ENCODE data around the gene TRAPPC1.
"Not testable (repeated sequence)": the region's sequence is repeated elsewhere in the genome, so short reads cannot be mapped to it uniquely, and the experiment has no call there.

Gene TRAPPC1, protein sequence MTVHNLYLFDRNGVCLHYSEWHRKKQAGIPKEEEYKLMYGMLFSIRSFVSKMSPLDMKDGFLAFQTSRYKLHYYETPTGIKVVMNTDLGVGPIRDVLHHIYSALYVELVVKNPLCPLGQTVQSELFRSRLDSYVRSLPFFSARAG

DNA sequence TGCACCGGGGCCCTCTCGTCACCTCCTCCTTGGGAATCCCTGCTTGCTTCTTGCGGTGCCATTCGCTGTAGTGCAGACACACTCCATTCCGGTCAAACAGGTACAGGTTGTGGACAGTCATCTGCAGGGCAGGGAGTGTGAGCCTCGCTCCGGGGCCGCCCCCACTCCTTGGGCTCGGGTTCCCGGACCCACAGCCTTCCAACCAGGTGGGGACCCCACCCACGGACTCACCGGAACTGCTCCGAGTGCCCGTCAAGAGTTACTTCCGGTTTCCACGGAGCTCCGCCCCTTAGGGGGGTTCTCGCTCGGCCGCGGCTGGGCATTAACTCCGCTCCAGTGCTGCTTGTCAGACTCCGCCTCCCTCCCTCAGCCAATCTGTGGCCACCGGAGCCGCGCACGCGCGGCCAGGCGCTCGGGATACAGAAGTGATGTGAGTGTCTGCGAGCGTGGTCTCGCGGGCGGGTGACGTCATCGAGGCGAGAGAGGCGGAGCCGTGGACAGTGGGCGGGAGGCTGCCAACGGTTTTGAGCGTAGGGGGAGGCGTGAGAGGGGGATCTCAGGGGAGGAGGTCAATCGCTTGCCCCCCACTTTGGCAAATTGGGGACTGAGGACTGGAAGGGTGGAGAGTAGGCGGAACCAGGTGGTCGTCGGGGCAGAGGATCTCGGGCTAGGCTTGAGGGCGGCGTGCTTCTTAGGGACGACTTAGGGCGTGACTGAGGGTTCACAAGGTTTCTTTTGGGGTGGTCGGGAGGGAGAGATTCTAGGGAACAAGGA, at the start of gene TRAPPC1, which contains the start of gene CNTROB:
Gene TRAPPC1, minus strand, starts transcription at position 238 of the 774 bp plus-strand sequence. Its CDS starts 117 bp downstream, at position 121.
Gene CNTROB, plus strand, starts transcription at position 498 of the 774 bp plus-strand sequence. CDS start 874 bp downstream, outside the sequence.
- peak; percentile 100 for DNase-seq

DNA sequence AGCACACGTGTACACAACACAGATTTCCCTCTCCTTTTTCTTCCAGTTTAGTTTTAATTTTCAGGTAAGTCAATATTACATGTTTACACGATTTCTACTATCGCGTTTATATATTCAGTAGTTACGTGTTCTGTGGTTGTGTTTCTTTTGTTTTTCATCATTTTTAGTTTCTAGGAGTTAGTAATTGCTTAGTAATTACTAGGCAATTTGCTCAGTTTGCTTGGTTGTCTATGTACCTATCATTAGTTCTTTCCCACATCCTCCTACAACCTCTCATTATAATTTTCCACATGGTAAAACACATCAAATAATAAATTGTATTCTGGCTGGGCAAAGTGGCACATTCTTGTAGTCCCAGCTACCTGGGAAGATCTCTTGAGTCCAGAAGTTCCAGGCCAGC, 46.1 kb upstream of the TRAPPC1 start:
- no peak for DNase-seq

DNA sequence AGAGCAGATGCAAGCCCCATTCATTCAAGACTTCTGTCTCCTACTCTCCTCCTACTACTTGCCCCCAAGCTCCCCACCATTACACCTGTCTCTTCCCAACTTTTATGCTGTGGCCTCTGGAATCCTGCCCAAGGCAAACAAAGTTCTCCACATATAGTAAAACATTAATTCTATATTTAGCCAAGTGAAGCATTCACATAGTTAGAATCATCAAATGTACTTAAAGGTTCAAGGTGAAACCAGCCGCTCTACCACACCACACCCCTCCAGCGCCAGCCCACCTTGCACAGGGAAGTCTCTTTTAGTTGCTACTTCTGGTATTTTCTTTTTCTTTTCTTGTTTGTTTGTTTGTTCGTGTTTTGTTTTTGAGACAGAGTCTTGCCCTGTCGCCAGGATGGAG, 45.3 kb upstream of the TRAPPC1 start:
- DNase-seq = no peak

DNA sequence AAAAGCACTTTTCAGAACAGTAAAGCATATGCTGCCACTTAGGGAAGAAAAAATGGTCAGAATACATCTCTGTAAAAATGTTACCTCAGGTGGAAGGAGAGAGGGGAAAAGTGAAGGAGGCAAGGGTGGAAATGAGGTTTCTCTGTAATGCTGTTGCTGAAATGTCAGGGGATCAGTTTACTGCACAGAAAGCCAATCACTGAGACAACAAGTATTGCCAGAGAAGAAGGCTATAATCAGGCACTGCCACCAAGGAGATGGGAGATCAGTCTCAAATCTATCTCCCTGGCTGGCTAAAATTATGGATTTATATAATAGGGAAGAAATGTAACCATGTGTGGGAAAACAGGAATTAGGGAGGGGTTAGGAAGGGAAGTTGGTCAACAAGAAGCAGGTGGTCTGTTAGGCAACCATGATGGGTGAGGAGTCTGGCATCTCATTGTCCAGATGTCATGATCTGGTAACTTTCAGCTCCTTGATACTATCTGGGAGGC, 42.9 kb upstream of the TRAPPC1 start:
- no peak for DNase-seq

DNA sequence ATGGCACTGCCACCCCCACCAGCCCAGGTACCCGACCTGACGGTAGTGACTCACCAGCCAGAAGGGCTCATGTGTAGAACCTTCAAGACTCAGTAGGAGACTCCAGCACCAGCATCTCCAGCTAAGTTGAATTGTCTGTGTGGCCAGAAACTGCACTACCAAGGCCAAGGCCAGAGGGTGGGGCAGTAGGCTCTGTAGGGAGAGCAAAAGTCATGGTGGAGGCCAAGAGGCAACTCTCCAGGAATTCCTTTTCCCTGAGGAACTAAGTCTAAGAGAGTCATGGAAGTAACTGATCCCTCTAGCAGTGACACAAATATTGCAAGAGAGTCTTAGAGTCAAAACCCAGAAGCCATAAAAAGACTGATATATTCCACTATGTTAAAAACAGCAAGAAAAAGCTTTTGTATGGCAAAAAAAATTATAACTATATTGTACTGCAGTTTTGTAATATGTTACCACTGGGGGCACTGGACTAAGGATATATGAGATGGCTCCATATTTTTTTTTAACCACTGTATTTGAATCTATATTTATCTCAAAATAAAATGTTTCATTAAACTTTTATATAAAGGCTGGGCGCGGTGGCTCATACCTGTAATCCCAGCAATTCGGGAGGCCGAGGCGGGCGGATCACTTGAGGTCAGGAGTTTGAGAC, 40.5 kb upstream of the TRAPPC1 start:
- no peak for DNase-seq

DNA sequence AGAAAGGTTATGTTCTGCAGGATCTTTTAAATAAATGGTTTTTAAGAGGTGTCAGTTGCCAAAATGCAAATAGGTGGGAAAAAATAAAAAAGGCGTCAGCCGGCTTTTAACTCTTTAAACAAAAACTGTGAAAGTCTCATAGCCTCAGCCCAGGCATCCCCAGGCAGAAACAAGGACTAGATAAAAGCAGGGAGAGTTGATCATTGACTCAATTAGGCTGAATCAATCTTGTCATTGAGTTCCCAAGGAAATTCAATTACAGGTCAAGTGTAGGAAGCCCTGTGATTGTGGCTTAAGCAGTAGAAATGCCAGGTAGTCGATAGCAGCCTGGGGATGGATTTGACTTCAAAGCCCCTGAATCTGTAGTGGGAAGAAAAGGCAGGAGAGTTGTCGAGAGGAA, 39.9 kb upstream of the TRAPPC1 start:
- DNase-seq = no peak

DNA sequence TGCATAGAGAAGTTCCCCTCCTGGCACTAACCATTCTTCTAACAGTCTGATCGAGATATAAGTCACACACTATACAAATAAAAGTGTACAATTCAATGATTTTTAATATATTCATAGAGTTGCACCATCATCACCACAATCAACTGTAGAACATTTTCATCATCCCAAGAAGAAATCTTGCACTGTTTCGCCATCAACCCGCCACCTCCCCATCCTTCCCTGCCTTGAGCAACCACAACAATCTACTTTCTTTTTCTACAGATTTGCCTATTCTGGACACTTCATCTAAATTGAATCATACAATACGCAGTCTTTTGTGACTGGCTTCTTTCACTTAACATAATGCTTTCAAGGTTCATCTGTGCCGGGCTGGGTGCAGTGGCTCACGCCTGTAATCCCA, 37.7 kb upstream of the TRAPPC1 start:
- peak; percentile 89 for DNase-seq

DNA sequence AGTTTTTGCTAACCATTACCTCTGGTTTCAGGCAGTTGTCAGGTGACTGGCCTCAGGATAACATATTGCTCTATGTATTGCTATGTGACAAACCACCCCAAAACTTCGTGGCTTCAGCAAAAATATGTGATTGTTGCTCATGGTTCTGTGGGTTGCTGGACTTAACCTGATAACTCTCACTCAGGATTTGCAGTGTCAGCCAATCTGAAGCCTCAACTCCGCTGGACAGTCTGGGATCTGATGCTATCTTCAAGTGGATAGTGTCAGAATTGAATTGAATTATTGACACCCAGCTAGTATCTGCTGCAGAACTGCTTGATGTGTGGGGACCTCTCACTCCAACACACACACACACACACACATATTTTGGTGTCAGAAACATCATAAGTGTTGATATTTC, 36.0 kb upstream of the TRAPPC1 start:
- DNase-seq = no peak

DNA sequence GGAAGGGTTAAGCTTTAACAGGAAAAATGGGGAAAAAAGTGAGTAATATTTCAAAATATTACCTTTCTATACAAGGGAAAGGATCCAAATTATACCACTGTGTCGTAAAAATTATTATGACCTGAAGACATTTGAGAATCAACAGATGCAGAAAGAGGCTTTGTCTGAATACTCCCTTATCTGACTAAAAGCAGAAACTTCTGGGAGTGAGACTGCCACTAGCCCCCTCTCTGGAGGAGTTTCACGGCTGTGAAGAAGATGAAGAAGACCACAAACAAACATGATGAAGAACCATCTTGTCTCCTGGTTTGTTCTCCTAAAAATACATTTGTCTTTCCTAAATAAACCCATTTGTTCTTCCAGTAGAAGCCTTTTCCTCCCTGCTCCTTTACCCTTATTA, 29.7 kb upstream of the TRAPPC1 start:
- no peak for DNase-seq

DNA sequence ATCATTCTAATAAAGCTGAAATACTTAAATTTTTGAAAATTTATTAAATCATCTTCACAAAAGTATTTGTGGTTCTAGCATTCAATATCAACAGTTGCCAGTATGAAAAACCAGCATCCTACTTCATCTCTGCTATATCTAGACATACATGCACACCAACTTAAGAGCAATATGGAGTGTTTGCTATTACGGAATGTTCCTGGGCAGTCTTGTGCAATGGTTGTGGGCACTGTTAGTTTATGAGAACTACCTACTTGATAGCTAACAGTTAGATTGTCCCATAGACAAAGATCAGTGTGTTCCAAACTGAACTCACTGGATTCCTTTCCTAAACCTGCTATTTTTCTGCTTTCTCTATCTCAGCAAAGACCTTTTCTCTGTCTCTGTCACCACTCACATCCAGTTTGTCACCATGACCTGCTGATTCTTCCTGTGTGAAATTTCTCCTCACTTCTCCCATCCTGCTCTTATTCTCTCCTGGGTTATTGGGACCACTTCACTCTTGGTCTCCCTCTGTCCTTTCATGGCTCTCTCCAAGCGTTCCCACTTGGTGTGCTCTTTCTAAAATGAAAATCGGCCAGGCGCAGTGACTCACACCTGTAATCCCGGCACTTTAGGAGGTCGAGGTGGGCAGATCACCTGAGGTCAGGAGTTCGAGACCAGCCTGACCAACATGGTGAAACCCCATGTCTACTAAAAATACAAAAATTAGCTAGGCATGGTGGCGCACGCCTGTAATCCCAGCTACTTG, 27.9 kb upstream of the TRAPPC1 start:
- DNase-seq = peak; percentile 14

DNA sequence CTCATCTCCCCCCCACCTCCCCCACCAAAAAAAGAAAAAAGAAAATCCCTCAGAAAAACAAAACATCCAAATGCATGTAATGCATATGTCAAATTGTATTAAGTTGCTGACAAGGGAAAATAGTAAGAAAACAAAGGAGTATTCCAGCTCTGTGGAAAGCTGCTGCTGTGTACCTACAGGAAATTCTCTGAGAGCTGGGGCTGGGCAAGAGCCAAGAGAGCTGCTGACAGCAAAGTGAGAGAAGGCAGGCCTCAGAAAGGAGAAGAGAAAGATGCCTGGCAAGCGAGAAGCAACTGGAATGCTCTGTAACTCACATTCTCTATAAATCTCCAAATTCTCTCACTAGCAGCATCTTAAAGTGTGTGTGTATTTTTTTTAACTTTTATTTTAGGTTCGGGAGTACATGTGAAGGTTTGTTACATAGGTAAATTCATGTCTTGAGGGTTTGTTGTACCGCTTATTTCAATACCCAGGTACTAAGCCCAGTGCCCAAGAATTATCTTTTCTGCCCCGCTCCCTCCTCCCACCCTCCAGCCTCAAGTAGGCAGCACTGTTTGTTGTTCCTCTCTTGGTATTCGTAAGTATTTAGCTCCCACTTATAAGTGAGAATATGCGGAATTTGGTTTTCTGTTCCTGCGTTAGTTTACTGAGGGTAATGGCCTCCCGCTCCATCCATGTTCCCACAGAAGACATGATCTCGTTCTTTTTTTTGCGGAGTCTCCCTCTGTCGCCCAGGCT, 24.7 kb upstream of the TRAPPC1 start:
- no peak for DNase-seq

DNA sequence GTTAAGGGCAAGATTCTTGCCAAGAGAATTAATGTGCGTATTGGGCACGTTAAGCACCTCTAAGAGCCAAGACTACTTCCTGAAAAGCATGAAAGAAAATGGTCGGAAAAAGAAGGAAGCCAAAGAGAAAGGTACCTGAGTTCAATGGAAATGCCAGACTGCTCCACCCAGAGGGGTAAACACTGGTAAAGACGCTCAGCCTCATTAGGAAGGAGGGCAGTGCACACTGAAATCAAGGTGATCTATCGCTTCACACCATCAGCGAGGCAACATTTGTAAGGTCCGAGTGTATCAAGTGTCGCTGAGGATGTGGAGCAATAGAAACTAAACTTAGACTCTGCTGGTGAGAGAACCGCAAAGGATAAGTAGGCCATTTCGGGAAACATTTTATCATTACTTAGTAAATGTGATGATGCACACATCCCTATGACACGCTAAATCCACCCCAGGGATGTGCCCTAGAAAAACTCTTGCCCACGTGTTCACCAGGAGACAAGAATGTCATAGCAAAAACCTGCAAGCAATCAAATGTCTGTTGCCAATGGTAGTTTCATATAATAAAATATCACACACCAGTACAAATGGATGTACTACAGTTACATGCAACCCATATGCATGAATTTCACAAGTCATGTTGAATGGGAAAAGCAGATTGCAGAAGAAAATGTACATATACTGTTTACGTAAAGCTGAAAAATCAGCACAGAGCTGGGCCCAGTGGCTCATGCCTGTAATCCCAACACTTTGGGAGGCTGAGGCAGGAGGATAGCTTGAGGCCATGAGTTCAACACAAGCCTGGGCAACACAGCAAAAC, 23.9 kb upstream of the TRAPPC1 start:
- DNase-seq = no peak

DNA sequence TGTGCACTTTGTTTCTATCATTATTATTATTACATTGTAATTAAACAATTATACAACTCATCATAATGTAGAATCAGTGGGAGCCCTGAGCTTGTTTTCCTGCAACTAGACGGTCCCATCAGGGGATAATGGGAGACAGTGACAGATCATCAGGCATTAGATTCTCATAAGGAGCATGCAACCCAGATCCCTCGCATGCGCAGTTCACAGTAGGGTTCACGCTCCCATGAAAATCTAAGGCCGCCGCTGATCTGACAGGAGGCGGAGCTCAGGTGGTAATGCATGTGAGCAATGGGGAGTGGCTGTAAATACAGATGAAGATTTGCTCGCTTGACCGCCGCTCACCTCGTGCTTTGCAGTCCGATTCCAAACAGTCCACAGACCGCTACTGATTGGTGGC, 21.5 kb upstream of the TRAPPC1 start:
- DNase-seq = not testable (repeated sequence)

DNA sequence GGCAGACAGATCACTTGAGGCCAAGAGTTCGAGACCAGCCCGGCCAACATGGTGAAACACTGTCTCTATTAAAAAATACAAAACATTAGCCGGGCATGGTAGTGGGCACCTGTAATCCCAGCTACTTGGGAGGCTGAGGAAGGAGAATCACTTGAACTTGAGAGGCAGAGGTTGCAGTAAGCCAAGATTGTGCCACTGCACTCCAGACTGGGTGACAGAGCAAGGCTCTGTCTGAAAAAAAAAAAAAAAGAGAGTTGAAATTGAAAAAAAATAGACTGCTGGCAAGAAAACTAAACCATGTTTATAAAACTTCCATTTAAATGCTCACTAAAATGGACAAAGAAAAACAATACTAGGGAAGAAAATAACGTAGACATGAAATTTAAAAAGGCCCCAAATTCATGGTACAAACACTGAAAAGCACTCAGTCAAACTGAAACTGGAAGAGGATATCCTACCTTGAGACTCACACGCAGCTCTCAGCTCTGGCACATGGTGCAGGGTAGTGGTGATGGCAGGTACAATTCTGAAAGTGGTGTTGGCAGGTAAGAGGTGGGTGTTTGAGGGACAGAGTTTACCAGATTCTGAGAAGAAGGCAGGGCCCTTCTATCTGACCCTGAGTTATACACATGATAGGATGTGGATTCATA, 19.5 kb upstream of the TRAPPC1 start:
- DNase-seq = no peak

DNA sequence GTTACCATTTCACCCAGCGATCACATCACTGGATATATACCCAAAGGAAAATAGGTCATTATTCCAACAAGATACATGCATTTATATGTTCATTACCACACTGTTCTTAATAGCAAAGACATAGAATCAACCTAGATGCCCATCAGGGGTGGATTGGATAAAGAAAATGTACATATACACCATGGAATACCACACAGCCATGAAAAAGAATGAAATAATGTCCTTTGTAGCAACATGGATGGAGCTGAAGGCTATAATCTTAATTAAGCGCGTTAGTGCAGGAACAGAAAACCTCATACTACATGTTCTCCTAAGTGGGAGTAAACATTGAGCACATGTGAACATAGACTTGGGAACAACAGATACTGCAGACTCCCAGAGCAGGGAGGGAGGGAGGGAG, 18.8 kb upstream of the TRAPPC1 start:
- no peak for DNase-seq

DNA sequence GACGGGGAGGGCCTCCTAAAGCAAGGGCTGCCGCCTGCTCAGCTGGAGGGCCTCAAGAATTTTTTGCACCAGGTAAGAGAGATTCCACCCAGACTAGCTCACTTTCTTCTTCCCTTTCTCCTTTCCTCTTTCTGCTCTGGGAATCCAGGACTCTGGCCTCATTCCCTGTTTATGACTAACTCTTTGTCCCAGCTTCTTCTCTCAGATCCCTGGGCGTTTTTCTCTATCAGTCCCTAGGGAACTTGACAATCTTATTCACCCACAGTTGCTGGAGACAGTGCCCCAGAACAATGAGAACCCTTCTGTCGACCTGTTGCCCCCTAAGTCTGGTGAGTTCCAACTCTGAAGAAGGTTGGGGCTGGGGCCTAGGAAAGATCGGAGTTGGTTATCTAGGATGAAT, 15.9 kb upstream of the TRAPPC1 start:
- no peak for DNase-seq

DNA sequence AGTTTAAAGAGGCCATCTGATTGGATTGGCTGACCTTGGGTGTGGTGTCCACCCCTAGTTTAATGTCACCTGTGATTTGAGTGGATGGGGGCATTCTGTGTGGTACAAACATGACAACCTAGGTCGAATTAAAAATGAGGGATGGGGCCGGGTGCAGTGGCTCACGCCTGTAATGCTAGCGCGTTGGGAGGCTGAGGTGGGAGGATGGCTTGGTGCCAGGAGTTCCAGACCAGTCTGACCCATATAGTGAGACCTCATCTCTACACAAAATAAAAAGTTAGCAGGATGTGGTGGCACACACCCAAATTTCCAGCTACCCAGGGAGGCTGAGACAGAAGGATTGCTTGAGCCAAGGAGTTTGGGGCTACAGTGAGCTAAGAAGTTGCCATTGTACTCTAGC, 14.7 kb upstream of the TRAPPC1 start:
- no peak for DNase-seq

DNA sequence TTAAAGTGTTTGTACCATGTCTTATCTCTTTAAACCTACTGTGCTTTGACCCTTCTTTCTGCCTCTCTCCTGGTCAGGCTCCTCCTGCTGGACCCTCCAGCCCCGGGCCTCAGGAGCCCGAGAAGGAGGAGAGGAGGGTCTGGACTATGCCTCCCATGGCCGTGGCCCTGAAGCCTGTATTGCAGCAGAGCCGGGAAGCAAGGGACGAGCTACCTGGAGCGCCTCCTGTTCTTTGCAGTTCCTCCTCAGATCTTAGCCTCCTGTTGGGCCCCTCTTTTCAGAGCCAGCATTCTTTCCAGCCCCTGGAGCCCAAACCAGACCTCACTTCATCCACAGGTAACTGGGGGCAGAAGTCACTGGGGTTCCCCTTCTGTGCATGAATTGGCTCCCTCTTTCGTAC, 13.9 kb upstream of the TRAPPC1 start:
- DNase-seq = no peak

DNA sequence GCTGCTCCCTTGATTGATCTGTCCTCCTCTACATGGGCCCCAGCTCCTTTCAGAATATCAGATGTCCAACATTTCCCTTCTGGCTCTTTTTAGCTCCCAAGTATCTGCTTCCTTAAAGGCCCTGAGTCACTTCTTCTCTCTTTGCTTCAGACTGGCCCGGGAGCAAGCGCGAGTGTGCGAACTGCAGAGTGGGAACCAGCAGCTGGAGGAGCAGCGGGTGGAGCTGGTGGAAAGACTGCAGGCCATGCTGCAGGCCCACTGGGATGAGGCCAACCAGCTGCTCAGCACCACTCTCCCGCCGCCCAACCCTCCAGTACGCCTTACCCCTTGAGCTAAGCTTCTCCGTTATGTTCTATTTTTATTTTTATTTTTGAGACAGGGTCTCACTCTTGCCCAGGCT, 12.6 kb upstream of the TRAPPC1 start:
- DNase-seq = no peak

DNA sequence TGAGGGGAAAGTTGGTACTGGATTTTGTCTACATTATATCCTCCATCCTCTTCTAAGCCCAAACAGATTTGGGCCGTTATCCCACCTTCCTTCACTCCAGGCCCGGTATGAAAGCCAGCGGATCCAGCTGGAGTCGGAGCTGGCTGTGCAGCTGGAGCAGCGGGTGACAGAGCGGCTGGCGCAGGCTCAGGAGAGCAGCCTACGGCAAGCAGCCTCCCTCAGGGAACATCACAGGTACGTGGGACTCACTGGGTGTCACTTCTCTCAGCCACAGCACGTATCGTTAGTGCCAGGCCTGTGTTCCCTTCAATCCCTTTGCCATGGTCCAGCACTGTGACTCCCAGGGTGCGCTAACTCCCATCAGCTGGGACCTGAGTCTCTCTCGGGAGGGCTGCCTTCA, 11.5 kb upstream of the TRAPPC1 start:
- no peak for DNase-seq

DNA sequence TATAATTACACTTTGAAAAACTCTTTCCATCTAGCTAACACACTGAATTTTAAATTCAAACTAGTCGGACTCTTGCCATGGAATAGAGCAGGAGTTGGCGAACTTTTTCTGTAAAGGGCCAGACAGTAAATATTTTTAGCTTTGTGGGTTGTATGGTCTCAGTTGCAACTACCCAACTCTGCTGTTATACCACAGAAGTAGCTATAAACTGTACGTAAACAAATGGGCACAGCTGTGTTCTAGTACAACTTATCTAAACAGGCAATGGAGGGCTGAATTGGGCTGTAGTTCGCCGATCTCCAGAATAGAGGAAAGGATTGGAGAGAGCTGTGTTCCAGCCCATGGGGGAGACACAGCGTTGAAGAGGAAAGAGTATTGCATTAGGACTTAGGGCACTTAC, 9.0 kb upstream of the TRAPPC1 start:
- no peak for DNase-seq

Measured in suppressor macrophage treated with lipopolysaccharide for 4 hours (primary cell).